ENCODE data around the gene PTMA. TPM values are rescaled to one million over a fixed set of nuclear protein-coding genes. Genes with fewer than 3 reads are reported as not detected.

The PTMA gene
- polyA plus RNA-seq, 3 donors: 1,062 to 1,127 (median 1,072) TPM

- intact Hi-C loops (cut with micrococcal nuclease): no loop called here
- Mint-ChIP-seq H3K4me1 (no peaks in the 10 kb centered on the region), H3K27me3 (ENCODE audit: low read depth in 3 of 3) (peaks cover 0 to 3% (median 1%) of the 10 kb centered on the region in 3 donors), H3K36me3 (peaks cover 38 to 48% of the 10 kb centered on the region in 2 donors), H3K9me3 (peaks cover 0 to 3% (median 0%) of the 10 kb centered on the region in 7 donors), H3K27ac (no peak overlapping the region), H3K4me3 (no peak overlapping the region)
- no peak overlapping the region for H2AFZ ChIP-seq (ENCODE audit: insufficient read depth, low read depth, low read length, poor library complexity, severe bottlenecking)
- no peaks in the 10 kb centered on the region for H3K27me3 ChIP-seq (ENCODE audit: control insufficient read depth in 2 of 2, insufficient read depth in 2 of 2, low read length in 2 of 2)
- no peaks in the 10 kb centered on the region for H4K20me1 ChIP-seq (ENCODE audit: insufficient read depth, low read length)
- H3K4me3 ChIP-seq (replicated peaks in 1 of 3; ENCODE audit: low read depth in 2 of 3, low read length in 3 of 3): no peak overlapping the region
- no peak overlapping the region for H3K27ac ChIP-seq (ENCODE audit: low read depth in 1 of 2, low read length in 2 of 2)
- no peaks in the 10 kb centered on the region for H3K4me1 ChIP-seq (ENCODE audit: control insufficient read depth in 1 of 2, insufficient read depth in 2 of 2, low read length in 2 of 2)
- no peak for DNase-seq
- H3K36me3 ChIP-seq (replicated peaks in 1 of 2; ENCODE audit: control insufficient read depth in 1 of 2, insufficient read depth in 2 of 2, low read length in 2 of 2): peaks cover 11 to 40% of the 10 kb centered on the region in 2 donors
- no peak overlapping the region for H3K9ac ChIP-seq (ENCODE audit: insufficient read depth, low read length, poor library complexity, severe bottlenecking)
- H3K79me2 ChIP-seq (ENCODE audit: insufficient read depth, low read length): no peaks in the 10 kb centered on the region
- H3K9me3 ChIP-seq (replicated peaks in 1 of 2; ENCODE audit: control insufficient read depth in 1 of 2, insufficient read depth in 1 of 2, low read length in 2 of 2): no peaks in the 10 kb centered on the region
- no peak overlapping the region for H3K4me2 ChIP-seq (replicated peaks; ENCODE audit: extremely low read depth, low read length, poor library complexity, severe bottlenecking)
- 100% methylated on average over 1 of the region's 4 CpGs for WGBS (ENCODE audit: insufficient coverage)
- TF ChIP-seq CTCF (IDR thresholded peaks at IDR 0.05): no peak
Measured at GRCh38 chr2:231732604-231733003, 24.3 kb downstream of the PTMA start.

GRCh38 chr2:231737761-231738160 lies 29.4 kb downstream of the PTMA start:
- H3K4me3 ChIP-seq (replicated peaks in 1 of 3; ENCODE audit: low read depth in 2 of 3, low read length in 3 of 3): no peak overlapping the region
- Mint-ChIP-seq H3K4me3 (no peak overlapping the region), H3K27ac (no peak overlapping the region)

More at GRCh38 chr2:231737761-231738160, 29.4 kb downstream of the PTMA start:
- H3K4me1 Mint-ChIP-seq: no peaks in the 10 kb centered on the region
- Histone ChIP-seq H3K27ac (ENCODE audit: low read depth in 1 of 2, low read length in 2 of 2) (no peak overlapping the region), H3K9me3 (replicated peaks in 1 of 2; ENCODE audit: control insufficient read depth in 1 of 2, insufficient read depth in 1 of 2, low read length in 2 of 2) (no peaks in the 10 kb centered on the region), H3K36me3 (replicated peaks in 1 of 2; ENCODE audit: control insufficient read depth in 1 of 2, insufficient read depth in 2 of 2, low read length in 2 of 2) (peaks cover 9 to 31% of the 10 kb centered on the region in 2 donors), H3K9ac (ENCODE audit: insufficient read depth, low read length, poor library complexity, severe bottlenecking) (no peak overlapping the region), H3K27me3 (ENCODE audit: control insufficient read depth in 2 of 2, insufficient read depth in 2 of 2, low read length in 2 of 2) (no peaks in the 10 kb centered on the region), H4K20me1 (ENCODE audit: insufficient read depth, low read length) (no peaks in the 10 kb centered on the region), H3K4me1 (ENCODE audit: control insufficient read depth in 1 of 2, insufficient read depth in 2 of 2, low read length in 2 of 2) (no peaks in the 10 kb centered on the region), H3K4me2 (replicated peaks; ENCODE audit: extremely low read depth, low read length, poor library complexity, severe bottlenecking) (no peak overlapping the region), H2AFZ (ENCODE audit: insufficient read depth, low read depth, low read length, poor library complexity, severe bottlenecking) (no peak overlapping the region), H3K79me2 (ENCODE audit: insufficient read depth, low read length) (no peaks in the 10 kb centered on the region)
- no peak for DNase-seq
- 98% methylated on average over 5 of the region's 7 CpGs for WGBS (ENCODE audit: insufficient coverage)
- intact Hi-C loops (cut with micrococcal nuclease): no loop called here
- H3K9me3 Mint-ChIP-seq: no peaks in the 10 kb centered on the region
- peaks cover 0 to 3% (median 0%) of the 10 kb centered on the region in 3 donors for H3K27me3 Mint-ChIP-seq (ENCODE audit: low read depth in 3 of 3)
- peaks cover 38 to 45% of the 10 kb centered on the region in 2 donors for H3K36me3 Mint-ChIP-seq
- TF ChIP-seq CTCF (IDR thresholded peaks at IDR 0.05): no peak

All from CD14-positive monocyte (primary cell).